22Rv1 (cell line): ENCODE data around the gene DERL2.
"Not testable (repeated sequence)": the region's sequence is repeated elsewhere in the genome, so short reads cannot be mapped to it uniquely, and the experiment has no call there.

ENCODE experiments used
- H3K27ac ChIP-seq: fragments of 450-650 bp; 2 replicates; pipeline ENCODE4 v1.5.1; 2017
- ZFX ChIP-seq: fragments of 450-650 bp; IDR thresholded peaks from 2 replicates; pipeline ENCODE4 v1.6.1; 2017; ENCODE audit warnings: antibody characterized with exemption, borderline replicate concordance
- TF ChIP-seq, protein P1 (sequence below): fragments of 450-650 bp; IDR thresholded peaks from 2 replicates; pipeline ENCODE4 v1.5.1; 2017; ENCODE audit warnings: mild to moderate bottlenecking

DERL2 gene

DNA sequence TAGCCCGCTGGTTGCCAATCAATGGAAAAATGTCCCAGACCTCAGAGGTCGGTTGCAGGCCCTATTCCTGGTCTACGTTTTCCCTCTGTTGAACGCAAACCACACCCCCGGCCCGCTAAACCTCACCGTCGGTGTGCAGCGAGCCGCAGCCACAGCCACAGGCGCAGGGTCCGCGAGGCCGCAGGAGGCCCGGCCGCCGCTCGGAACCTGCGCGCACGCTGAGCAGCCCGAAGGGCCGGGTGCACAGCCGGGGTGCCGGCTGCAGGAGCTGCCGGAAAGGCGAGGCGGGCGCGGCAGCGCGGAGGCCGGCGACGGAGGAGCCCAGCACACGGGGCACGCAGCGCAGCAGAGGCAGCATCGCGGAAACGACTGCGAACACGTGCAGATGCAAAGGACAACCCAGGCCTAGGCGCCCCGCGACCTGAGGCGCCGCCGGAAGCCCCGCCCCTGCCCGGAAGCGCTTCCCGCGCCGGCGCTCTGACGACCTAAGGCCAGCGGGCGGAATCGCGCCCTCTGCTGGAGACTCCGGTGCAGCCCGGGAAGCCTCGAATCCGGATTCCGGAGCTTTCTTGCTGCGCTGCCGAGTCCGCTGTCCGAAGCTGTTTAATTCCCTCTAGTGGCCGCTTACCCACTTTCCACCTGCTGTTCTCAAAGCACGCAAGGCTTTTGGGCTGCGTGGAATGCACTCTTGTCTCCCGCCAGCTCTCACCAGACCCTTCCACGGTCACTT, 47.1 kb downstream of the DERL2 start, which contains the start of gene C1QBP:
Gene C1QBP, minus strand, starts transcription at position 440 of the 730 bp plus-strand sequence. Its CDS starts 82 bp downstream, at position 358.
- TF ChIP-seq, protein P1, sequence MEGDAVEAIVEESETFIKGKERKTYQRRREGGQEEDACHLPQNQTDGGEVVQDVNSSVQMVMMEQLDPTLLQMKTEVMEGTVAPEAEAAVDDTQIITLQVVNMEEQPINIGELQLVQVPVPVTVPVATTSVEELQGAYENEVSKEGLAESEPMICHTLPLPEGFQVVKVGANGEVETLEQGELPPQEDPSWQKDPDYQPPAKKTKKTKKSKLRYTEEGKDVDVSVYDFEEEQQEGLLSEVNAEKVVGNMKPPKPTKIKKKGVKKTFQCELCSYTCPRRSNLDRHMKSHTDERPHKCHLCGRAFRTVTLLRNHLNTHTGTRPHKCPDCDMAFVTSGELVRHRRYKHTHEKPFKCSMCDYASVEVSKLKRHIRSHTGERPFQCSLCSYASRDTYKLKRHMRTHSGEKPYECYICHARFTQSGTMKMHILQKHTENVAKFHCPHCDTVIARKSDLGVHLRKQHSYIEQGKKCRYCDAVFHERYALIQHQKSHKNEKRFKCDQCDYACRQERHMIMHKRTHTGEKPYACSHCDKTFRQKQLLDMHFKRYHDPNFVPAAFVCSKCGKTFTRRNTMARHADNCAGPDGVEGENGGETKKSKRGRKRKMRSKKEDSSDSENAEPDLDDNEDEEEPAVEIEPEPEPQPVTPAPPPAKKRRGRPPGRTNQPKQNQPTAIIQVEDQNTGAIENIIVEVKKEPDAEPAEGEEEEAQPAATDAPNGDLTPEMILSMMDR: peak; percentile 99
- 0 out of 2 replicates have a peak, but pooled peaks have one; percentile 44 for TF ChIP-seq ZFX
- H3K27ac ChIP-seq: peak within 1 kb of the TSS; percentile 74

- TF ChIP-seq, protein P1: no peak
- no peak for TF ChIP-seq ZFX
- H3K27ac ChIP-seq: peak overlapping the region; percentile 74
Observed at GRCh38 chr17:5437721-5438317, 48.2 kb downstream of the DERL2 start.

DNA sequence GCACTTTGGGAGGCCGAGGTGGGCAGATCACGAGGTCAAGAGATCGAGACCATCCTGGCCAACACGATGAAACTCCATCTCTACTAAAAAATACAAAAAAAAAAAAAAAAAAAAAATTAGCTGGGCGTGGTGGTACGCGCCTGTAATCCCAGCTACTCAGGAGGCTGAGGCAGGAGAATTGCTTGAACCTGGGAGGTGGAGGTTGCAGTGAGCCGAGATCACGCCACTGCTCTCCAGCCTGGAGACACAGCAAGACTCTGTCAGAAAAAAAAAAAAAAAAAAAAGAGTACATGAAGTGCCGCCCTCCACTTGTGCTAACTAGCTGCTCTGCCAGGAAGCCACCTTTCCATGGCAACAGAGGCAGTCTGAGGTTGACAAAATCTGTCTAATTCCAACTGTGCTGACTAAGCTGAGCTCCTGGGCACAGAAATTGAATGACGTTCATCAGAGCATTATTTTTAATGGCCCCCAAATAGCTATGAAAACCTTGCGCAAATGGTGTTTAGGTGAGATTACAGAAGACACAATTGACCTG, 50.1 kb downstream of the DERL2 start:
- not testable (repeated sequence) for H3K27ac ChIP-seq

- TF ChIP-seq, protein P1: no peak
- no peak for TF ChIP-seq ZFX
- no peak overlapping the region for H3K27ac ChIP-seq
Observed at GRCh38 chr17:5434984-5435383, 51.0 kb downstream of the DERL2 start.

DNA sequence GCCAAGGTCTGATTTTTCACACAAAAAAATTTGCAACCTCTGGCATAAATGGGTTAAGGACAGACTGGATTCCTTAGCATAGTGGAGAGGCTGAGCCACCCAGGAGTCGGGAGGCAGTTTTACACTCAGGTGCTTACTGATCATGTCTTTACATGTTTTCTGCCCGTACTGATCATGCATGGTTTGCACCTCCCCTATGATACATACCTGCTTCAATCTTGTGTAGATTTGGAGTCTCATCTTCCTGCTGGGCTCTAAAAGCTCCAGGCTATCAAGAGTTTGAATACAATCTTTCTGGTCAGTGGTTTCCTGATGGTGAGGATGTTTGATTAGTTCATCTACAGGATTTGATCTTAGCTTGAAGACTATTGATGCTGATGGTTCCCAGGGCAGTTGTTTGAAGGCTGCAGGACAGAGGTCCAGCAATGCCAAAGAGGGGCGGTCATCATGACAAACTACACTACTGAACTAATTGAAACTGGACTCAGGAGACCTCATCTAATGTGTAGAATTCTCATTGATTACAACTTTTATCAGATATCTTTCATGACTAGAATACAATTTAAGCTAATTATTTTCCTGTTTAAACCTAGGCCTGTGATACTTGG, 53.9 kb downstream of the DERL2 start:
- no peak for TF ChIP-seq ZFX
- TF ChIP-seq, protein P1: no peak
- peak overlapping the region; percentile 17; the same call in 1 of the 2 replicates for H3K27ac ChIP-seq

- 0 out of 2 replicates have a peak overlapping the region, but pooled peaks have one; percentile 17 for H3K27ac ChIP-seq
Observed at GRCh38 chr17:5431234-5431633, 54.7 kb downstream of the DERL2 start.

DNA sequence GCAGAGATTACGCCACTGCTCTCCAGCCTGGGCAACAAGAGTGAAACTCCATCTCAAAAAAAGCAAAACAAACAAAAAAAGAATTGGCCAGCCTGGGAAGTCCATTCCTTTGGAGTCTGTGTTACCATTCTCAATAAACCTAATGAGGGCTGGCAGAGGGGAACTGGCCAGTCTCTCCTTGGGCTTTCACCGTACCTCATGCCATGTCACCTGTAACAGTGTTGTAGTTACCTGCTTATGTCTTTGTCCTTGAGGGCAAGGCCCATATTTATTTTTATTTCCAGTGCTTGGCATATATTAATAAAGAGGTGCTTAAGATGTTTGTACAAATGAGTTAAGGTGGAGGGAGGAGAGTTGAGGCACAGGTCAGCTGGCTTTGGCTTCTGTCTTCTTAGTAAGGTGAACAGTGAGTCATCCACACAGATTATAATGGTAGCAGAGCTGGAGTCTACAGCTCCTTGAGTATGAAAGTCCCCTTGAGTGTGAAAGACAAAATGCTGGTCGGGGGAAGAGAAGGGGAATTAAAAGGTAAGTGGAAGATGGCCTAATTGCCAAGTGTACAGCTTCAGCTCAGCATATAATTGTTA, 55.5 kb downstream of the DERL2 start:
- peak overlapping the region; percentile 54 for H3K27ac ChIP-seq
- no peak for TF ChIP-seq ZFX
- TF ChIP-seq, protein P1: no peak

More at GRCh38 chr17:5431234-5431633, 54.7 kb downstream of the DERL2 start:
- TF ChIP-seq, protein P1: peak; percentile 46; the same call in 1 of the 2 replicates
